ENCODE measurements around the gene GRIK3.

Gene GRIK3

DNA sequence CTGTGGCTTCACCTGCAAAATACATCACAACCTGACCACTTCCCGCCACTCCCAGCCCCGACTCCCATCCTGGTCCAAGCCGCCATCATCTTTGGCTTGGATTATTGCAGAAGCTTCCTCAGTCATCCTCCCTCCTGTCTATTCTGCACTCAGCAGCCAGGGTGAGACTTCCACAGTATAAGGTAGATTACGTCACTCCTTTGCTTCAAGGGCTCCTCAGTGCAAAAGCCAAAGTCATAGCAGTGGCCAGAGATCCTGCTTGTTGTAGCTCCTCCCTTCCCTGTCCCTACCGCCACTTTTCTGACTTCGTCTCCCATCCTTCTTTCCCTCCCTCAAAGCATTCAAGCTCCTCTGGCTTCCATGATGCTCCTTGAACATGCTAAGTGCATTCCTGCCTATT lies 152.8 kb downstream of the GRIK3 start:
- in situ Hi-C loops (cut with MboI; ENCODE audit: low sequenced_read_pairs) = no loop called here

DNA sequence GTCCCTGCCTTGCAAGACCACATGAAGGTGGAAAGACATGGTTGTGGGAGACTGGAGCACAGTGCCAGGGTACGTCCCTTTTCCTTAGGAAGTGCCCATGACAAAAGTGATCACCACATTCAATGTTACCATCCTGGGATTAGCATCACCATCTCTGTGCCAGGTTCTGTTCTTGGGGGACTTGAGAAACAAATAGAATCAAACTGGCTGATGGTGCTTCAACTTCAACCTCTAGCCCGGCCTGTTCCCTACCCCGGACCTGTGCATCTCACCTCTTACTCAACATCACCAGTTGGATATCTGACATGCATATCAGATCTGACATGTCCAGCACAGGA lies 153.3 kb downstream of the GRIK3 start:
- in situ Hi-C loops (cut with MboI; ENCODE audit: low sequenced_read_pairs) = no loop called here

DNA sequence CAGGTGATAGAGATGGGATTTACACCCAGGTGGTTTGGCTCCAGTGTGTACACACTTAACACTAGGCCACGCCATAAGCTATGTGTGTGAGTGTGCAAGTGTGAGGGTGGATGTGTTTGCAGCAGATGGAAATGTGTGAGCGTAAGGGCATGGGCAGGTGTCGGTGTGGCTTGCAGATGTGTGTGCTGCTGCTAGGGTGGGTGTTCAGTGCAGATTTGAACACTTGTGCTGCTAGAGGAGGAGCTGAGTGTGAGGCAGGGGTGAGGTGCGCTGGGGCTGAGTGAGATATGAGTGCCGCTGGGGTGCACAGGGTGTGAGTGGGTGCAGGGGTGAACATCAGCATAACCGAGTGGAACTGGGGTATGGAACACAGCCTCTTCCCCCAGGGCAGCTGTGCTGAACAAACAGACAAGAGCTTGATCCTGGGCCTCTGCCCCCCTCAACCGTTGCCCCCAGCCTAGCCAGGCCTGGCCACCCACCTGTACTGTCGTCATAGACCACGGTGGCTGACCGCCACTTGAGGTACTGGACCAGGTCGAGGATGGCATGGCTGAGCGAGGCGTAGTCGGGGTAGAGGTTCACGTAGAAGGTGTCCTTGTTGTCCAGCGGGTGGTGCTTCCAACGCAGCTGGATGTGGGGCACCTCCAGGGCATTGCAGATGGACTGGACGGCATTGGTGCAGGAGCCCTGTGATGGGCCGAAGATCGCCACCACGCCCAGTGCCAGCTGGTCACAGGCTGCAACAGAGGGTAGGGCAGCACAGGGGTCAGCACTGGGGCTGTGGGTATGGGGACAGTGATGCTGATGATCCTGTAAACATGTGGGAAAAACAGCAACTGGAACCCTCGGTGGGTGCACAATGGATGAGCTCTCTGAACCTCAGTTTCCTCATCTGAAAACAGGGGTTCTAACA lies 153.9 kb downstream of the GRIK3 start:
- in situ Hi-C loops (cut with MboI; ENCODE audit: low sequenced_read_pairs) = no loop called here

DNA sequence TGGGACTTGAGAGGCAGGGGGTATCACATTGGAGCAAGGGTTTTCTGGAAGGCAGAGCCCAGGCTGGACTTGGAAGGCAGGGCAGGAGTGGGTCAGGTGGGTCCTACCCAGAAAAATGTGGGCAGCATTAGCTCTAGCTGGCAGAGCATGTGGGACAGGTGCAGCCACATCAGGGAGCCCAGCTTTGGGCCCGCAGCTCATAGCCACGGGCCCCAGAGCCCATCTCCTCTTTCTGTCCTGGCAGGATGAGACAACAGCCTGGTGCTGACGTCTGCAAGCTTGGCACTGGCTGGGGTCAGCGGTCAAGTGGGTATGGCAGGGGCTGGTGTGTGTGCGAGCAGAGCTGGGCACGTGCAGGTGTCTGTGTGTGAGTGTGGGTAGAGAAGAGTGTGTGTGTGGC lies 154.7 kb downstream of the GRIK3 start:
- in situ Hi-C loops (cut with MboI; ENCODE audit: low sequenced_read_pairs) = no loop called here

DNA sequence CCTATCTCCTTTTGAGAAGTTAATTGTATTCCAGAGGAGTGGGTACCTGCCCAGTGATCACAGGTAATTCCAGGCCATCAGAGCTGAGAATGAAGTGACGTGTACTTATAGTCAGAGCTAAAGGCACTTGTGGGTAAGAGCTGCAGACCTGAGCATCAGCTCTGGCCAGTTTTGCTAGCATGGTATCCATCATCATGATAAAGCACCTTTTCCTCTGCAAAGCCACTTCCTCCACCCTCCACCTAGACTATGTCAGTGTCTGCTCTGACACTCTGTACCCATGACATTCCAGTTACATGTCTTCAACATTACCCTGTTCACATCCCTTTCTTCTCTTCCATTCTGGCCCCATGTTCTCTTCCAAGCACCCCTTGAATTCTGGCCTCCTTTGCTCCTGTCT lies 157.3 kb downstream of the GRIK3 start:
- in situ Hi-C loops (cut with MboI; ENCODE audit: low sequenced_read_pairs) = no loop called here

DNA sequence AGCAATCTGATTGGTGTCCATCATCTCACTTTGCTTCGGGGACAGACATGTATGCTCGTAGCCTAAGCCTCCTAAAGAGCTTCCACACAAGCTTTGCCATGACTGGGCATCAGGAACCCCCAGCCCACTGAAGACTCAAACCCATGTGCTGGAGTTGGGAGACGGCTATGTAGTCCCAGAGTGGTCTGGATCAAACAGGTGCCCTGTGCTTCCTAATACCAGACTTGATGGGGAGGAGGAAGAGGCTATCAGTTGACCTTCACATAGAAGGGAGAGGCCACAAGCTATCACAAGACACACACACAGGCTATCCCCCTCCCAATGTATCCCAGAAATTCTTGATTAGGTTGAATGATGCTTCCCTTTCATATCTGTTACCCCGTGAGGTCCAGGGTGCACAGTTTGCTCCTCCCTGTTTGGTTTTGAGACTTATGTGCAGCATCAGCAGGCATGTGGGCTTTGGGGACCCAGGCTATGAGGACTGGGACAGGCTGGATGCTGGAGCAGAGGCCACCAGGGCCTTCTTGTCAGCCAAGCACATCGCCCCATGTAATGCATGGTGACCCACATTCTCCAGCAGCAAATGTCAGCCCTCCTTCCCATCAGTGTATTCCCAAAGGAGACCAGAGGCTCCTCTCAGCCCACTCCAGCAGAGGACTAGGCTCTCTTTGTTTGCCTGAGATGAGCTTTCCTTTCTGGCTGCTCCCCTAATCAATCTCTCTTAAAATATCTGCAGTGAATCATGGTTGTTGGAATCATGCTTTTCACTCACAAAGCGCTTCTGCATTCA lies 159.8 kb downstream of the GRIK3 start:
- in situ Hi-C loops (cut with MboI; ENCODE audit: low sequenced_read_pairs) = no loop called here

DNA sequence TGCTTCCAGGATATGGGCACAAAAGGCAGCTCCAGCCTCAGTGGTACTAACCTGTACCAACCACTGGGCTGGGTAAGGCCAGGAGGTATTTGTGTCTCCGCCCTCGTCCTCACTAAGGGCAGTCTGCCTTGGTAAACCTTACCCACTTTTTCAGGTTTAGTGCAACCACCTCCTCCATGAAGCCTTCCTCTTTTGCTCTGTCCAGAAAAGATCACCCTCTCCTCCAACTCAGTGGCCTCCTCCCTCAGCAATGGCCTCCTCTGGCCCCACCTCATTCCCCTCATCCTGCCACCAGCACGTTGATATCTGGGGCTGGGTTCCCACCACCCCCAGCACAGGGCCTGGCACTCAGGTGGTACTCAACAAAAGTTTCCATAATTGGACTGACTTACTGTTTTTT lies 161.5 kb downstream of the GRIK3 start:
- in situ Hi-C loops (cut with MboI; ENCODE audit: low sequenced_read_pairs) = no loop called here

DNA sequence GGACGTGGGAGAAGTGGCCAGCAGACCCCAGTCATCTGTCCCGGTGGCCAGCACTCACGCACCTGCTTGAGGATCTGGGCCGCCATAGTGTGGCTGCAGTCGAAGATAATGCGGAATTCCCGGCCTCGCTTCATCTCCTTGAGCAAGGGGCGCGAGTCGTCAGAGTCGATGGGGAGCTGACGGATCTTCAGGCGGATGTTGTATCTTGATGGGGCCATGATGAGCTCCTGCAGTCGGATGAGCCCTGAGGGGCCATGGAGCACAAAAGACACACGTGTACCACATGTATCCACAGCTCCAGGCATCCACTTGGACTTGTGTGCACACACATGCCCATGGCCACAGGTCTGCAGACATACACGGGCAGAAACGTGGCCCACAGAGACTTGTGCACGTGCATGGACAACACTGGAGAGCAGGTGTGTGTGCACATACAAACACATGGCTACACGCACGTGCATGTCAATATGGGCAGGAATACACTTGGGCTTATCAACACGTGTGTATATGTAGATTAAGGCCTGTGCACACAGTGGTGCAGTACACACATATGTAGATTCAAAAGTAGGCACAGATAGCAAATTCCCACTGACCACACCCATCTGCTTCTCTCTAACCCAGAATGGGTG lies 162.1 kb downstream of the GRIK3 start:
- in situ Hi-C loops (cut with MboI; ENCODE audit: low sequenced_read_pairs) = no loop called here

DNA sequence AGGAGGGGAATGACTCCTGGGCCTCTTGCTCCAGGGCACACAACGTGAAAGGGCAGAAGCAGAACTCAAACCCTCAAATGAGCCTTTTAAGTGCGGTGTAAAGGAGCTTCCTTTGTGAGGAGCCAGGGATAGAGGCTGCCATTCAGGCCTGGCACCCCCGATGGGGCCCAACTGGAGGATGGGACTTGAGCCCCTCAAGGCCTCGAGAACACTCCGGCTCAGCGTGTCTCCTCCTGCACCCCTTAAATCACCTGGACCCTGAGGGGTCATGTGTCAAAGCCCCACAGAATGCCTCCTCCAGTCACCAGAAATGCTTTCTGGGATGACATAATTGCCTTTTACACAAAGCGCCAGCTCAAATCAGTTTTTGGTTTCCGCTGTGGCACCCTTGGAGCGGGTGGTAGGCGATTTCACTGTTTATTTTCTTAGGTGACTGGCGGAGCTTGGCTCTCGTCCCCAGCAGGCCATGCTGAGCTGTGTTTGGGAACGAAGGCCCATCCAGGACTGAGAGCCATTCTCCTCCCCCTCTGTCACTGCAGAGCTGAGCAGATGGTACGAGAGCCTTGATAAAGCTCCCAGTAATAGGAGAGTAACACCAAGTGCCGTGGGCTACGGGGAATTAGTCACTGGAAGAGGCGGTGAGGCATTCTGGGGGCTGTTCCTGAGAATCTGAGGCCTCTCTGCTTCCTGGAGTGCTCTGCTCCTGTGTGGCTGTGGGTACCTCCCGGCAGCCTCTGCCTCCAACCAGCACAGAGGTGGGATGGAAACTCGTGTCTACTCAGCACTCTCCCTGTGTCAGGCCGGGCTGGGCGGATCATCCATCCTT lies 163.0 kb downstream of the GRIK3 start:
- in situ Hi-C loops (cut with MboI; ENCODE audit: low sequenced_read_pairs) = no loop called here

DNA sequence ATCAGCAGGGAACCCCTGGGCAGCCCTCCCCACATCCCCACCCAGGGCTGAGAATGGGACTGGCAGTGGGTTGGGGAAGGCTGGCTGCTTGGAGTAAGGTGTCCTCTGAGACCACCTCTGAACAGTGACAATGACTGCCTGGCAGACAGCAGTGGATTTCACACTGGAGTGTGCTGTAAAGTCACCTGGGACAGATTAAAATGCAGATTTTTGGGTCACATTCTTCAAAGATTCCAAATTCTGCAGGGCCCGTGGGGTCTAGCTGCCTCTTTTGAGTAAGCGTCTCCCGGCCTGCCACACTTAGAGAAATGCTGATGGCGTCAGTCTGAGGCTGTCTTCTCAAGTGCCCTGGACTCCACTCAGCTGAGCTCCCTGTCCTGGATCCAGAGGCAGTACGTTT lies 164.5 kb downstream of the GRIK3 start:
- in situ Hi-C loops (cut with MboI; ENCODE audit: low sequenced_read_pairs) = no loop called here

DNA sequence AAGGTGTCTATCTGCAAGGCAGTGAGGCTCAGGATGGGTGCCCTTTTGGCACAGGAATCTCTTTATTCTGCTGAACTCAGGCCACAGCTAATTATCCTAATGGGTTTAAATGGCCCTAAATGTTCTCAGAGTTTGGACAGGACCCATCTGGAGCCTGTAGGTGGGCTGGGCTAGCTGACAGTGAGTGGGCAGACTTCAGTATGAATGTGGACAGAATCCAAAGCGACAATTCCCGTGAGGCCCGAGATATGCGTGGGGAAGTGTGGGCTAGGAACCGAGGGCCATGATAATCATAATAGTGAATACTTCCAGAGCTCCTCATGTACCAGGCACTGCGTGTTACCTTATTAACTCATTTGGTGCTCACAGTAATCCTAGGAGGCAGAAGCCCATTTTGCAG lies 165.3 kb downstream of the GRIK3 start:
- in situ Hi-C loops (cut with MboI; ENCODE audit: low sequenced_read_pairs) = no loop called here

DNA sequence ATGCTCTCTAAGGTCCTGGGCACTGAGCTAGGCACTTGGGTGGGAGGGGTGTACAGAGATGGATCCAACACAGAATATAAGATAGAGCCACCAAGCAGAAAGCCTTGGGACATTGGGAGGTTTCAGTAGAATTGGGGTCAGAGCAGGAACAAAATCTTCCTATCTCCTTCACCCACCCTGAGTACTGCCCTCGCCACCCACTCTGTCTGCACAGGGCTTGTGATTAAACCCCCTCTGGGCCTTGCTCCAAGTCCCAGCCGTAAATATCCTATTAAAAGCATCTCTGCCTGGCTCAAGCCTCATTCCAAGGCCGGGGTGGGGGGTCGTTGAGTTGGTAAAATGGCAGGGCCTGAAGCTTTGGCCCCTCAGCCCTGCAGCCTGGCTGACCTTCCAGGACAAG lies 166.7 kb downstream of the GRIK3 start:
- in situ Hi-C loops (cut with MboI; ENCODE audit: low sequenced_read_pairs) = no loop called here

DNA sequence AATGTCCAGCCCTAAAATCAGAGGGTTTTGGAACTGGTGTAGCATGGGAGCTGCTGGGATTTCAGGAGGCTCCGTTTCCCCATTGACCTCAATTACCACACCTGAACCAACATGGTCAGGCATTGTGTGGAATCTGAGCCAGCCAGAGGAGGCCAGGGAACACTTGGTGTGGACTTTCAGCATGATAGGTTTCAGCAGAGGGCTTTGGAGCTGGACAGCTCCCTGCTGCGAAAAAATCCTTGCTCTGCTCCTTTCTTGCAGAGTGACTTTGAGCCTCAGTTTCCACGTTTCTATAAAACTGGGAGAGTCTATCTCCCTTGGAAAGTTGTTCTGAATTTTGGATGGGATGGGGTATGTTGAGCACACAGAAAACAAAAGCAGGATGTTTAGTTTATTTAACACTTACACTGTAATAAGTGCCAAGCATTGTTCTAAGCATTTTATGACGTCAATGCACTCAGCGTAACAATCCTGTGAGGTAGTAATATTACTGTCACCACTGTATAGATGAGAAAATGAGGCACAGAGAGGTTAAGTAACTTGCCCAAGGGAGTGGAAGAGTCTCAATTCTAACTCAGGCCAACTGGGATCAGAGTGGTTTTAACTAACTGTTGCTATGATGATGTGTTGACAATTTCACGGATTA lies 168.0 kb downstream of the GRIK3 start:
- in situ Hi-C loops (cut with MboI; ENCODE audit: low sequenced_read_pairs) = no loop called here

DNA sequence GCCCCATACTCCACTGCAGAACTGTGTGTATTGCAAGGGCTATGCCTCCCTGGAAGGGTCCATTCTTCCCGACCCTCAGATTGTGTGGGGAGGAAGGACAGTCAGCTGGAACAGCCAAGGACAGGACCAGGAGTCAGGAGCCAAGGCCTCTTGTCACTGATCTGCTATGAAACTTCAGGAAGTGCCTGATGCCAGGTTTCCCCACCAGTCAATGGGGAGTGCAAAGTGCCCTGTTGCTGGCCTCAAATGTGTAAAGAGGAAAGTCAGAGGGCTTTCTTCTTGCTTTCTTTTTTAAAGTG lies 168.8 kb downstream of the GRIK3 start:
- in situ Hi-C loops (cut with MboI; ENCODE audit: low sequenced_read_pairs) = no loop called here

DNA sequence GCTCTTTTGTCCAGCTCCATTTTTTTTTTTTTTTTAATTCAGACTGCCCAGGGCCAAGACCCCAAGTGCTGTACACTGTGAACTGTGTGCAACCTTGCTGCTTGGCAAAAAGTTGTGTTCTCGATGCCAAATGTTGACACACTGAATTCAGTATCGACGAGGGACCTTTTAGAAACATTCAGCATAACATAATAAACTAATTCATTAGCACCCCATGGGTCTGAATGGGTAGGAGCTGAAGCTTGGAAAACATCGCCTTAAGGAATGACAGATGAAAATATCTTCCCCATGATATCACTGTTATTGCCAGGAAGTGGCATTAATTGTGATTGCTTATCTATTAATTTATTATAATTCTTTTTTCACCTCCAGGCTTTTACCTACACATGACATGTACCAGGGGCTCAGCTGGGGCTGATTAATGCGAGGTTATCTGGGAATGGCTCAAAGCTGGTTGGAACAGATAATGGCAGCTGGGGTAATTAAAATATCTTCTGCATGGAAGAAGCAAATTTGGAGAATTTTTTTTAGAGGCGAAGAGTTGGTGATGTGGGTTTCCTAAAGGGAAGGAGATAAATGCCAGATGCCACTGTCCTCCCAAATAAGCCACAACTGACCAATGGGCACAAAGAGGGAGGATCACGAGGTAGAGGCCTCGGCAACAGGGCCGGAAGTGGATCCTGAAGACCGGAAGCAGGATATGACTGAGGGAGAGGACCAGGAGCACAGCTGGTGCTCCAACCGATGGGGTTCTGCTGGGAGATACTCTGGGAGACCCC lies 169.3 kb downstream of the GRIK3 start:
- in situ Hi-C loops (cut with MboI; ENCODE audit: low sequenced_read_pairs) = no loop called here

DNA sequence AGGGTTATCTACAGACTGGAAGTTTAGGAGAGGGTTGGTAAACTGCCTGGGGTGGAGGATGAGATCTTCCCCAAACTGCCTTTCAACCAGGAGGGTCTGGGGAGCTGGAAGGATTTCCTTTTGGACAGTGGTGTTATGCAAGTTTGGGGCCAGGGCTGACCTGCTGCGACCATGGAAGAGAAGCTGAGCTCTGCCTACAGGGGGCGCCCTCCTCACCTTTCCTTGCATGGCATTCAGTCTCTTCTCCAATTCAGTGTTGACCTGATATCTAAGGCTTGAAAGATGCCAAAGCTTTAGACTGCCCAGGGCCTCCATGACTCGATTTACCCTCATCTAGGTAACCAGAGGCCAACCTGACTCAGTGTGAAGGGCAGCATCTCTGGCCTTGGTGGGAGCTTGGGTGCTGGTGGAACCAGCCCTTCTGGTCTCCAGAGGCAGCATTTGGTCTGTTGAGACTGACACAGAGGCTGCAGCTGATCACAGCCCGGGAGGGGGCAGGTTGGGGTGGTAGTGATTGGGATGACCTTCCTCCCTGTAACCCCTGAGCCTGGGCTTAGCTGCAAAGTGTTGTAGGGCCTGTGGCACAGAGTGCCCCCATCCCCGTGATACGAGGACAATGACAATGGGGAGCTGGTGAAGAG lies 170.0 kb downstream of the GRIK3 start:
- in situ Hi-C loops (cut with MboI; ENCODE audit: low sequenced_read_pairs) = no loop called here

DNA sequence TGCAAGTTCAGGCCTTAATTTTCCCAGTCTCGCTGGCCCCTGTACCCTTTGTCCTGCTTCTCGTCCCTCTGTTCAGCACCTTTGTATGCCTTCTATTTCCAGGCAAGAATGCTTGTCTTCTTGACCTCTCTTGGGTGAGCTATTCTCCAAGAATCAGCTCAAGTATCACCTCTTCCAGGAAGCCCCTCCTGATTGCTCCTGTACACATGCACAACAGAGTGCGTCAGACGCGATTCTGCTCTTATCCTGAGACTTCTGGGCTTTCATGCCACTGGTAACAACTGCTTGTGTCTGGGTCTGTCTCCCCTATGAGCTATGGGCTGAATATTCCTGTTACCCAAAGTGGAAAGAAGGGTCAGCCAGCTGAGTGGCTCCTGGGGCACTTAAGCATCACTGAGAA lies 170.8 kb downstream of the GRIK3 start:
- in situ Hi-C loops (cut with MboI; ENCODE audit: low sequenced_read_pairs) = no loop called here

DNA sequence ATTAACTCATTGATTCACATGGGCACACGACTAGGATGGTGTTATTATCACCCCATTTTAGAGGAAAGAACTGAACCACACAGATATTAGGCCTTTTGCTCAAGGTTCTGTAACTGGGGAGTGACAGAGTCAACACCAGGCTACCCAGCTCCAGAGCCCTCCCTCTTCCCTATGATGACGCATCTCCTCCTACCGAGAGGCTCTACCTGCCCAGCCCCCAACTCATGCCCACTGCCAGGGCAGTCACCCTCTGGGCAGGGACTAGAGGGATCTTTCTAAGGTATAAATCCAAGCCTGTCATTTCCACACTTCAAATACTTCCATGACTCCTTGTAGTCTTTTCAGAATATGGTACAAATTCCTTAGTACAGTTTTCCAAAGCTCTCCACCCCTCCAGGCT lies 171.3 kb downstream of the GRIK3 start:
- in situ Hi-C loops (cut with MboI; ENCODE audit: low sequenced_read_pairs) = no loop called here

DNA sequence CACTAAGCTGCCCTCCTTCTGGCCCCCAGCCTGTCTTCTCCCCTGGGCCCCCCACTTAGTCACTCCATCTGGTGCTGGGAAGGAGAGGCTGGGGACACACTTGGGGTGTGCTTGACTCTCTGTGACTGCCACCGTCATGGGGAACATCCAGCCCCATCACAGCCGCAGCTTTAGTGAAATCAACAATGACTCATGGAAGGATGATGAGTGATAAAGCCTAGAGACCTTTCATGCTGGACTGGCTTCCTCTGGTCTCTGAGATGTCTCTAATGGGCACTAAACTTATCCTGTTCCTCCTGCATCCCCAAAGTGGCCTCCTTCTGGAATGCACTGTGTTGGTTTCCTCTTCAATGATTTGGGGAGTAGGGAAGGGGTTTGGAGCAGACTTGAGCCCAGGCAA lies 172.9 kb downstream of the GRIK3 start:
- in situ Hi-C loops (cut with MboI; ENCODE audit: low sequenced_read_pairs) = no loop called here

Data from HL-60/S4 treated with phorbol 12-myristate 13-acetate at 8.2 ng/mL for 4 days and 3 days (cell line).